ENCODE measurements around the gene POLE2.

DNA sequence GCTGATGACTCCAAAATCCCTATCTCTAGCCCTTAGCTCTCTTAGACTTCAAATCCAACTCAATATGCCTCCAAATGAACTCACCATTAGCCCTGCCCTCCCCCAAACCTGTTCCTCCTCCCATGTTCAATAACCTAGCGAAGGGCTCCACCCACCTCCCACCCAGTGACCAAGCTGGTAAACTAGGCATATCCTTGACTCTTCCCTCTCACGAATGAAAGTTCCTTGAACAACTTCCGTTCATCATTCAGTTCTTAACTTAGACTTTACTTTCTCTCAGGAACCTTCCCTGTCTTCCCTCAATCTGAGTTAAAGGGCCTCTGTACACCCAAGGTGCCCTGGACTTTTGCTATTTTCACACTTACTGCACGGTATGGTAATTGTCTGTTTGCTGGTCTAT lies 3.0 kb upstream of the POLE2 start:
- TF ChIP-seq, protein P1, sequence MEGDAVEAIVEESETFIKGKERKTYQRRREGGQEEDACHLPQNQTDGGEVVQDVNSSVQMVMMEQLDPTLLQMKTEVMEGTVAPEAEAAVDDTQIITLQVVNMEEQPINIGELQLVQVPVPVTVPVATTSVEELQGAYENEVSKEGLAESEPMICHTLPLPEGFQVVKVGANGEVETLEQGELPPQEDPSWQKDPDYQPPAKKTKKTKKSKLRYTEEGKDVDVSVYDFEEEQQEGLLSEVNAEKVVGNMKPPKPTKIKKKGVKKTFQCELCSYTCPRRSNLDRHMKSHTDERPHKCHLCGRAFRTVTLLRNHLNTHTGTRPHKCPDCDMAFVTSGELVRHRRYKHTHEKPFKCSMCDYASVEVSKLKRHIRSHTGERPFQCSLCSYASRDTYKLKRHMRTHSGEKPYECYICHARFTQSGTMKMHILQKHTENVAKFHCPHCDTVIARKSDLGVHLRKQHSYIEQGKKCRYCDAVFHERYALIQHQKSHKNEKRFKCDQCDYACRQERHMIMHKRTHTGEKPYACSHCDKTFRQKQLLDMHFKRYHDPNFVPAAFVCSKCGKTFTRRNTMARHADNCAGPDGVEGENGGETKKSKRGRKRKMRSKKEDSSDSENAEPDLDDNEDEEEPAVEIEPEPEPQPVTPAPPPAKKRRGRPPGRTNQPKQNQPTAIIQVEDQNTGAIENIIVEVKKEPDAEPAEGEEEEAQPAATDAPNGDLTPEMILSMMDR (IDR thresholded peaks at IDR 0.05; ENCODE audit: low read depth, low read length, poor library complexity, severe bottlenecking) = no peak
- no peak for TF ChIP-seq EZH2phosphoT487 (IDR thresholded peaks at IDR 0.05; ENCODE audit: borderline replicate concordance, low read length)
